HTR-8/SVneo (cell line): ENCODE data around the gene PAIP2B.

Experiments used
- DNase-seq: peaks from one replicate; pipeline ENCODE4 v3.0.0; 2011; ENCODE audit warnings: low spot score, mixed read lengths; ENCODE audit not compliant: insufficient read length
- FAIRE-seq: peaks from 2 replicates; lab custom pipeline; 2011; peaks lifted over from hg19 to GRCh38; lab: Jason Lieb, UNC

PAIP2B gene

GRCh38 chr2:71156573-71156972 is 70.3 kb downstream of the PAIP2B start:
- FAIRE-seq (no peak), DNase-seq (no peak)

GRCh38 chr2:71155846-71156245 is 71.1 kb downstream of the PAIP2B start:
- no peak for FAIRE-seq
- DNase-seq: no peak

GRCh38 chr2:71154798-71155197 is 72.1 kb downstream of the PAIP2B start:
- FAIRE-seq: peak; percentile 38
- peak; percentile 44 for DNase-seq

DNA sequence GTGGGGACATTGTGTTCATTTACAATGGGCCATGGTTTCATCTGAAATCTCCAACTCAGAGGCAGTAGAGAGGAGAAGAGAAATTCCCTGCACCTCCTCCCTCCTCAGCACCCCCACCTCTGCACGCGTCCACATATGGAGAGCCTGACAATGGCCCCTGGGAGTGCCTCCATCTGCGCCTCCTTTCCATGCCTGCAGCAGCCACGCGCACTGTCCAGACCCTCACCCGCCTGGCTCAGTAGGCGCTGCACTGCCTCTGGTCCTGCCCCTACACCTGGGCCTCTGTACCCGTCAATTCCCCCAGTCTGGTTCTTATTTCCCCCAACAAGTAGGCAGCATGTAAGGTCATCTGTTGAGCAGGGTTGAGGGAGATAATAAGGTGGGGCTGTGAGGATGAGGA is 72.6 kb downstream of the PAIP2B start:
- no peak for FAIRE-seq
- no peak for DNase-seq

GRCh38 chr2:71153585-71154224 is 73.2 kb downstream of the PAIP2B start:
- FAIRE-seq: no peak

GRCh38 chr2:71151620-71152019 is 75.3 kb downstream of the PAIP2B start:
- FAIRE-seq: no peak
- no peak for DNase-seq

More at GRCh38 chr2:71153585-71154224, 73.2 kb downstream of the PAIP2B start:
- no peak for DNase-seq

- FAIRE-seq: no peak
- DNase-seq: no peak
These were observed 76.7 kb downstream of the PAIP2B start for GRCh38 chr2:71150082-71150816.

- DNase-seq (no peak), FAIRE-seq (no peak)
These were observed 78.3 kb downstream of the PAIP2B start for GRCh38 chr2:71148506-71149063.

- no peak for FAIRE-seq
- DNase-seq: no peak
These were observed 83.1 kb downstream of the PAIP2B start for GRCh38 chr2:71143782-71144181.

GRCh38 chr2:71136174-71136573 is 90.7 kb downstream of the PAIP2B start:
- DNase-seq: no peak
- FAIRE-seq: no peak

DNA sequence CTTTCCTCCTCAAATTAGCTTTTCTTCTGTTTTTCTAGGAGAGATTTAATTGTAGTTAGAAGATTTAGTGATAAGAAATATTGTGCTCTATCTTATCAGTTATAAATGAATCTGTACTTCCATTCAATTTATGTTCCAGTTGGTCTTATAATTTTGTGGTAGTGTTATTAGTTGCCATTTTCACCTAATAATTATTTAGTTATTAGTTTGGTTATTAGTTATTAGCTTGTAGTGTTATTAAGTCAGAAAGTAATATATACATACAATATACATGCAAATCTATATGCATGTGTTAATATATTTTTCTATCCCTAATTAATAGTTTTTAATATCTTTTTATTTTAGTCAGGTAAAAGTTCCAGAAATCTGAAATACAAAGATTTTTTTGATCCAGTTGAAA is 93.3 kb downstream of the PAIP2B start:
- DNase-seq (no peak), FAIRE-seq (no peak)
